Endodermal cell (in vitro differentiated cells): ENCODE measurements around the gene RASGRF1. TPM values are rescaled to one million over a fixed set of nuclear protein-coding genes. Genes with fewer than 3 reads are reported as not detected.

Experiments
- DNase-seq: peaks from one replicate; pipeline ENCODE4 v3.0.0-alpha.2; 2017
- H3K27ac ChIP-seq: 2 replicates; pipeline ENCODE4 v1.5.1; 2013; ENCODE audit warnings: mild to moderate bottlenecking, low read depth, low read length, moderate library complexity
- H3K27me3 ChIP-seq: 2 replicates; pipeline ENCODE4 v1.6.1; 2013; ENCODE audit warnings: mild to moderate bottlenecking, low read length, moderate library complexity; ENCODE audit not compliant: insufficient read depth, control insufficient read depth, poor library complexity, severe bottlenecking
- H3K36me3 ChIP-seq: 2 replicates; pipeline ENCODE4 v1.7.0; 2013; ENCODE audit warnings: mild to moderate bottlenecking, low read length, moderate library complexity; ENCODE audit not compliant: control insufficient read depth, insufficient read depth
- H3K4me1 ChIP-seq: one replicate; pipeline ENCODE4 v1.7.0; 2013; ENCODE audit warnings: low read length; ENCODE audit not compliant: control insufficient read depth, insufficient read depth
- H3K4me3 ChIP-seq: 2 replicates; pipeline ENCODE4 v1.5.1; 2013; ENCODE audit warnings: mild to moderate bottlenecking, low read length, moderate library complexity
- H3K9ac ChIP-seq: 2 replicates; pipeline ENCODE4 v1.6.1; 2013; ENCODE audit warnings: mild to moderate bottlenecking, low read length, moderate library complexity; ENCODE audit not compliant: poor library complexity, severe bottlenecking; ENCODE audit errors: extremely low read depth
- H3K9me3 ChIP-seq: 2 replicates; pipeline ENCODE4 v1.6.1; 2013; ENCODE audit warnings: mild to moderate bottlenecking, low read length, moderate library complexity; ENCODE audit not compliant: control insufficient read depth
- H3K27ac Mint-ChIP-seq: 2 replicates; pipeline ENCODE4 v1.8.0; 2020; ENCODE audit warnings: mixed read lengths
- H3K27me3 Mint-ChIP-seq: 2 replicates; pipeline ENCODE4 v1.8.0; 2021; ENCODE audit warnings: mild to moderate bottlenecking, mixed read lengths; ENCODE audit not compliant: insufficient read depth
- H3K36me3 Mint-ChIP-seq: 2 replicates; pipeline ENCODE4 v1.8.0; 2020; ENCODE audit warnings: low read depth, mixed read lengths
- H3K4me1 Mint-ChIP-seq: 2 replicates; pipeline ENCODE4 v1.8.0; 2020; ENCODE audit warnings: mixed read lengths
- H3K4me3 Mint-ChIP-seq: 2 replicates; pipeline ENCODE4 v1.8.0; 2020; ENCODE audit warnings: mild to moderate bottlenecking, moderate library complexity, mixed read lengths
- H3K9me3 Mint-ChIP-seq: 2 replicates; pipeline ENCODE4 v1.8.0; 2020; ENCODE audit warnings: mild to moderate bottlenecking, mixed read lengths
- WGBS, 2 experiments: methylation state at CpG; one replicate each; pipeline versions ENCODE4 v1.1.5 to v1.1.7; 2013; ENCODE audit warnings: missing lambda C conversion rate in 2 of 2, mixed read lengths in 1 of 2; ENCODE audit not compliant: insufficient coverage in 1 of 2, insufficient read length in 1 of 2; 5-methylcytosine and 5-hydroxymethylcytosine counted together
- total RNA-seq, 2 donors: library from RNA; stranded (reverse); fragmentation: NEBNext Ultra II Directional in 1 of 2; extraction: Animal tissue kit (Norgen Biotek cat#: 25700) in 1 of 2; gene quantifications; 2 replicates in 1 of 2; 3 replicates in 1 of 2; pipeline ENCODE4 v1.2.1, GENCODE V29; 2021
- TF ChIP-seq, protein P1 (sequence below): fragments of 200-600 bp; sonication (generic); conservative IDR thresholded peaks from 2 replicates; pipeline ENCODE4 v1.5.0; 2021; ENCODE audit warnings: antibody characterized with exemption, mild to moderate bottlenecking

Gene RASGRF1
- total RNA-seq, 2 donors from 2014 or later: 0.20 TPM; not detected in 1

DNA sequence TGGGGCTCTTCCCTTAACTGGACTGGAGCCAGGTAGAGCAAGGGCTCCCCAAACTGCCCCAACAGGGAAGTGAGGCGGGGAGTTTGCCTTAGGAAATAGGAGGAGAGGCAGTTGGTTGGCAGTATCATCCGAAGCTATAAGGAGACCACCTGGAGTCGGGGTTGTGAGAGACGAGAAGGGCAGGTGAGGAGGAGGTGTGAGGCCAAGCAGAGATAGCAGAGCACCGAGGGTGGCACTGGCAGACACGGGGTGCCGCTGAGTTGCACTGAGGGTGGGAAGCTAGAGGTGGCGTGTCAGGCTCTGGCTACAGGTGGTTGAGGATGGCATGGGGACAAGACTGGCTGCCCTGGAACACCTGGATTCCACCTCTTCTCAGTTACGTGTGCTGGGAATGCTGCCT is 17.2 kb downstream of the RASGRF1 start:
- no peaks in the 10 kb centered on the region for H3K36me3 ChIP-seq
- WGBS, 2 experiments: 92 to 93% methylated on average over 8 to 9 of the region's 9 CpGs
- TF ChIP-seq, protein P1, sequence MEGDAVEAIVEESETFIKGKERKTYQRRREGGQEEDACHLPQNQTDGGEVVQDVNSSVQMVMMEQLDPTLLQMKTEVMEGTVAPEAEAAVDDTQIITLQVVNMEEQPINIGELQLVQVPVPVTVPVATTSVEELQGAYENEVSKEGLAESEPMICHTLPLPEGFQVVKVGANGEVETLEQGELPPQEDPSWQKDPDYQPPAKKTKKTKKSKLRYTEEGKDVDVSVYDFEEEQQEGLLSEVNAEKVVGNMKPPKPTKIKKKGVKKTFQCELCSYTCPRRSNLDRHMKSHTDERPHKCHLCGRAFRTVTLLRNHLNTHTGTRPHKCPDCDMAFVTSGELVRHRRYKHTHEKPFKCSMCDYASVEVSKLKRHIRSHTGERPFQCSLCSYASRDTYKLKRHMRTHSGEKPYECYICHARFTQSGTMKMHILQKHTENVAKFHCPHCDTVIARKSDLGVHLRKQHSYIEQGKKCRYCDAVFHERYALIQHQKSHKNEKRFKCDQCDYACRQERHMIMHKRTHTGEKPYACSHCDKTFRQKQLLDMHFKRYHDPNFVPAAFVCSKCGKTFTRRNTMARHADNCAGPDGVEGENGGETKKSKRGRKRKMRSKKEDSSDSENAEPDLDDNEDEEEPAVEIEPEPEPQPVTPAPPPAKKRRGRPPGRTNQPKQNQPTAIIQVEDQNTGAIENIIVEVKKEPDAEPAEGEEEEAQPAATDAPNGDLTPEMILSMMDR: no peak
- no peak for DNase-seq
- no peak overlapping the region for H3K4me3 Mint-ChIP-seq
- H3K4me1 ChIP-seq: no peaks in the 10 kb centered on the region
- no peaks in the 10 kb centered on the region for H3K9me3 ChIP-seq
- H3K27ac ChIP-seq: no peak overlapping the region
- no peaks in the 10 kb centered on the region for H3K4me1 Mint-ChIP-seq
- H3K36me3 Mint-ChIP-seq: no peaks in the 10 kb centered on the region
- H3K9me3 Mint-ChIP-seq: no peaks in the 10 kb centered on the region
- H3K27me3 Mint-ChIP-seq: peaks cover 14% of the 10 kb centered on the region
- H3K9ac ChIP-seq: no peak overlapping the region
- H3K27ac Mint-ChIP-seq: no peak overlapping the region
- no peaks in the 10 kb centered on the region for H3K27me3 ChIP-seq
- H3K4me3 ChIP-seq: no peak overlapping the region

DNA sequence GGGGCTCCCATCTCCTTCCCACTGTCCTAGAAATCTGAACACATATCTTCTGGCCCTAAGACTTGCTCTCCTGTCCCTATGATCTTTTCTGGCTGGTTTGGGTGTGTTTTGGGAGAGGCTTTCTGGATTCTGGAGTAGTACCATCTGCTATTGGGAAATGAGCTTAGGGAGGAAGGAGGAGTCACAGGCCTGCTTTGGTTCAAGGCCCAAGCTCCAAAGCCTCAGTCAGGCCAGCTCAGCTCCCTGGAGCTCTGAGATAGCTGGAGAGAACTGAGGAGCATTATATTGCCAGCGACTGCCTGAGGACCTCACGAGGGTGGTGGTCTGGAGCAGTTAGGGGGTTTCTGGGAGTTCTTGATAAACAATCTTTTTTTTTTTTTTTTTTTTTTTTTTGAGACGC is 18.7 kb downstream of the RASGRF1 start:
- no peak overlapping the region for H3K4me3 ChIP-seq
- DNase-seq: no peak
- Mint-ChIP-seq H3K27me3 (peaks cover 12% of the 10 kb centered on the region), H3K9me3 (no peaks in the 10 kb centered on the region), H3K4me3 (no peak overlapping the region), H3K4me1 (no peaks in the 10 kb centered on the region), H3K36me3 (no peaks in the 10 kb centered on the region), H3K27ac (no peak overlapping the region)
- no peaks in the 10 kb centered on the region for H3K27me3 ChIP-seq
- H3K9me3 ChIP-seq: no peaks in the 10 kb centered on the region
- H3K27ac ChIP-seq: no peak overlapping the region
- no peaks in the 10 kb centered on the region for H3K4me1 ChIP-seq
- TF ChIP-seq, protein P1: no peak
- 93% methylated on average over 2 of the region's 3 CpGs; no CpG with 5 or more reads in 1 of the 2 experiments for WGBS, 2 experiments
- H3K9ac ChIP-seq: no peak overlapping the region
- H3K36me3 ChIP-seq: no peaks in the 10 kb centered on the region

DNA sequence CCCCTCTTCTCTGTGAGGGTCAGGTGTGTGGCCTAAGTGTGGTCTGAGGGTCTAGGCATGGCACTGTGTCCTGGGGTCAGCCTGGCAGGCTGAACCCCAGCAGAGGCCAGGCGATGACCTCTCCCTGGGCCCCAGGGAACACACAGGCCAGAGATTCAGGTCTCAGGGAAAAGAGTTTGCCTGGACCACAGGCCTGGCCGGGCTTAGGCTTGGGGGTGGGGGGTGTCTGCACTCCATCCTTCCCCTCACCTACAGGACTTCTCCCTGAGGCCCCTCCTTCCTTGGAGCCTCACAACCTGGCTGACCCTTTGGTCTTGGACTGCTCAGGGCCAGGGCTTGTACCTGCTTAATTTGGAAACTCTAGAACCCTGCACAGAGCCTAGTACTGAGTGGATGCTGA is 21.8 kb downstream of the RASGRF1 start:
- Mint-ChIP-seq H3K27me3 (peaks cover 5% of the 10 kb centered on the region), H3K27ac (no peak overlapping the region), H3K36me3 (no peaks in the 10 kb centered on the region), H3K9me3 (no peaks in the 10 kb centered on the region), H3K4me3 (no peak overlapping the region), H3K4me1 (no peaks in the 10 kb centered on the region)
- Histone ChIP-seq H3K9me3 (no peaks in the 10 kb centered on the region), H3K9ac (no peak overlapping the region), H3K4me3 (no peak overlapping the region), H3K27ac (no peak overlapping the region), H3K4me1 (no peaks in the 10 kb centered on the region), H3K36me3 (no peaks in the 10 kb centered on the region), H3K27me3 (no peaks in the 10 kb centered on the region)
- 73 to 80% methylated on average over 1 to 2 of the region's 2 CpGs for WGBS, 2 experiments
- no peak for DNase-seq
- TF ChIP-seq, protein P1: no peak
